HG03139 (cell line): ENCODE results near the gene TAF4B.
"Not testable (repeated sequence)": the region's sequence is repeated elsewhere in the genome, so short reads cannot be mapped to it uniquely, and the experiment has no call there.

Experiments
- ATAC-seq: cut with Tn5 transposase; IDR thresholded peaks from one replicate; pipeline ENCODE4 v1.9.1; 2021; ENCODE audit not compliant: unreplicated experiment

Gene TAF4B

DNA sequence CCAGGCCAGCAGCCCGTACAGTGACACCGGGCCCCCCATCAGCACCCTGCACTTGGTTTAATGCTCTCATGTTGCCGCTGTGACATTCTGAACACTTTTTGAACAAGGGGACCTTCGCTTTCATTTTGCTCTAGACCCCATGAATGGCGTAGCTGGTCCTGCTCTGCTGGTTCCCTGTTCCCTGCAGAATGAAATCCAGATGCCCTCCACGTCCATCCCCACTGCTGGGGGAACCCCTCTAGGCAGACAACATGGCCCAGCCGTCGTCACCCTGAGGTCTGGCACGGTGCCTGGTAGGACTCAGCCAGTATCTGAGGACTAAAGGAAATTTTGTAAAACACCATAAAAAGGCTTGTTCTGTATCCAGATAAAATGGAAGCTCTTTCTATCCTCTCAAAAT lies 193.5 kb downstream of the TAF4B start:
- ATAC-seq: no peak

DNA sequence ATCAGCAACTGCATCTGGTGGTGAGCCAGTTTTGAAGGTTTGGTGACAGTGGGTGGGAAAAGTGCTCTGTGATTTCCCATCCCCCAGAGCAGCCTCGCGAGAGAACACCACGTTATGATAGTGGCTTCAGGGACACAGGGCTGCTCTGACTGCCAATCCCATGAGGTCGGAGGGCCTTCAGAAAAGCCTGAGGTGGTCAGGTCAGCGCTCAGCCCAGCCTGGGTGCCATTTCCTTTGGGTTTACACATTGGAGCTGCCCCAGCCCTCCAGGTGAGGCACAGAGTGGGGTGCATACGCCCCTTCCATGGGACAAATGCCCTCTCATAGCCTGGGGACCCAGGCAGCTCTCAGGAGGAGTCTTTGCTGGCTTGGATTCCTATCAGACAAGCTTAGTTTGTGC lies 195.3 kb downstream of the TAF4B start:
- ATAC-seq: no peak

DNA sequence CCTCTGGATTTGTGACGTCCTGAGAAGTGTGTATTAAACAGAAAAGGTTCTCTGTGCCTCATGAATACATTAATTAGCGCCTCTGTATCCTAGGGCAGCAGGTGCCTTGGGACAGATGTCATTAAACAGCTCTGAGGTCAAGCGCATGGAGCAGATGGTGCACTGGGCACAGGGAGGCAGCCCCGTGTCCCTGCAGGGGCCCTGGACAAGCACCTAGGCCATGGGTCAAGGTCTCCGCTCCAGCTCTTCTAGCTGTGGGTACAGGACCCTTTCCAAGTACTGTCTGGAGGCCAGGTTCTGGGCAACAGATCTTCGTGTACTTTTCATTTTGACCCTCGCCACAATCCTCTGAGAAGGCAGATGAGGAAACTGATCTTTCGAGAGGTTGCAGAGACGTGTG lies 195.7 kb downstream of the TAF4B start:
- no peak for ATAC-seq

DNA sequence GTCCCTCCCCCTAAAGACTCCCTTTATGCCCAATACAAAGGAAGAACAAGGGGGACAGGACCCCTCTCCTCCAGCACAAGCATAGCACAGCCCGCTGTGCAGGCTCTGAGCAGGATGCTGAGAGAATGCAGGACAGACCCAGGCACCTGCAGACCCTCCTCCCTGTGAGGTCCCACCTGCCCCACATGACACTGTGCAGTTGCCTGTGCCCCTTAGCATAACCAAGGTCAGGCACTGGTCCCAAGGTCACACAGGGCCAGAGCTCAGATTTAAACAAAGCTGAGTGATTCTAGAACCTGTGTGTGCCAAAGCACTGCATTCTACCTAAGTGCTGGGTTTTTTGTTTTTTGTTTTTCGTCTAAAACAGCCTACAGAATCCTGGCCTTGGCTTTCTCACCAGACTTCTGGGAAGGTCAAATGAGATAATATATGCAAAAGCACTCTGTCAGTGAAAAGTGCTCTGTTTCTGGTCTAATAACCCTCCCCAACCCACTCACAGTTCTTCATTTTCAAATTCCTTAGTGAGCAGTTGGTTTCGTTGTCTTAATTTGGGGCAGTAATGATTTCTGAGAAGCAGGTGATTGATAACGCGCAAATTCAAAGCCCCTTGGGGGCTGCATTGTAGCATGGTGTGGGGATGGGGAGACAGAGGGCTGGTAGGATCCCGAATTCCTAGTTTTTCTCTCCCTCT lies 196.4 kb downstream of the TAF4B start:
- peak; percentile 71 for ATAC-seq

DNA sequence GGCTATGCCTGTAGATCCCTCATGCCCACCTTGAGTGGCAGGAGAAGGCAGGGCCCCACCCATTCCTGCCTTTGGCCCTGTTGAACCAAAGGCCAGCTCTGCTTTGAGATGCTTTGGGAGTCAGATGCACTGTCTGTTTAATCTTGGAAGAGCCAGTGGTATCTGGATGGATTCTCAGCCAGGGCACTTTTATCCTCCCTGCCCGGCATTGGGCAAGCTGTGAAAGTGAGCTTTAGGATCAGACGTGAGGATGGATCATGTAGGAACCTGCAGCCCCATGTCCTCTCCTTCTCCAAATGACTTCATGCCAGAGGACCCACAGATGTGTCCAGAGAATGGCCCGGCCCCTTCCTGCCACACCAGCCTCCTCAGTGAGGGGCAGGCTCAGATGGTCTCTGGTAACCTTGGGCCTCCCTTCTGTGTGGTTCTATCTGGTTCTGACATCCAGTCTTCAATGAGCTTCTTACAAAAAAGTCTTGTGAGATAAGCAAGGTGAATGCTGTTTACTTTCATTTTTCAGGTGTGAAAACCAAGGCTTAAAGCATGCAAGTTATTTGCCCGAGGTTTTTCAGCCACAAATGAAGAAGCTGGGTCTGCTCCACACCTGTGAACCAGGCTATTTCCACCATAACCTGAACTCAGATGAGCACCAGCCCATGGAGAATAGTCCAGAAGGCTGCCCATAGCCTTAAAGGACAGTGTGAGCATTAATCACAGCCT lies 198.3 kb downstream of the TAF4B start:
- no peak for ATAC-seq

DNA sequence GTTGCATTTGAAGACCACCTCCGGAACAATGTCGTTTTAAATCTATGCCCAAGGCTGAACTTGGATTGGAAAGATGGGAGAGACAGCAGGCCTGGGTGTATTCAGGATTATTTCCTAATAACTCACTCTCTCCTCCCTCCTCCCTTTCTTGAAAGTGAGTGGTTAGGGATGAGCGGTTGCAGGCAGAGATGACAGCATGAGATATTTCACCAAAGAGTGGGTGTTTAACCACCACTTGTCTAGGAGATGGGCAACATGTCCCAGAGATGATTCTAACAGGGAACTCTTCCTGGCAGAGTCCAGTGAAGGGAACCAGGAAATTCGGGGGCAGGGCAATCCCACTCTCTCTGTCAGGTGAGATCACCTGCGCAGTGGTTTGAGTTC lies 198.9 kb downstream of the TAF4B start:
- ATAC-seq: no peak

DNA sequence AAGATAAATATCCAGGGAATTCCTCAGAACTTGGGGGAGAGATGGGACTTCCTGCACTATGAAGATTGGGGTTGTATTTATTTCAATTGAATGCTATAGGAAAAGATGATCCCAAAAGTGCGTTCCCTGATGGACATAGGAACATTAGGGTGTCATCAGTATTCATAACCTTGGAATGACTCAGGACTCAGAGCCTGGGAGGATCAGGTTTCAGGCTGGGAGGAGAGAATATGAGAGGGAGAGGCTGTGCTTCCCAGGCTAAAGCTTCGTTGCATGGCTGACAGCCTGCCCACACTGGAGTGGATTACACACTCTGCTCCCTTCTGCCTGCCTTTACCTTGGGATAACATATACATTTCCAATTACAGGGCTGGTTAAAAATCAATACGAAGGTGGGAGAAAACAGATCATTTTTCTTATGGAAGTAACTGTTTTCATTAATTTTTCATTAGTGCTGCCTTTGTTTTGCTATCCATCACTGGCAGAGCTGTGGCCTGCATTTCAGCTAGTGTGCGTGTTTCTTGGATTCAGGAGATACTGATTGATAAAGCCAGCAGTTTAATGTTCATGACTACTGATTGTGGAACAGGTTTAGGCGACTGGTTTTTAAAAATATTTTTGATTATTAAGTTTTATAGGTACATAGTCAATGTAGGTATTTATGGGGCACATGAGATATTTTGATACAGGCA lies 203.4 kb downstream of the TAF4B start:
- no peak for ATAC-seq

DNA sequence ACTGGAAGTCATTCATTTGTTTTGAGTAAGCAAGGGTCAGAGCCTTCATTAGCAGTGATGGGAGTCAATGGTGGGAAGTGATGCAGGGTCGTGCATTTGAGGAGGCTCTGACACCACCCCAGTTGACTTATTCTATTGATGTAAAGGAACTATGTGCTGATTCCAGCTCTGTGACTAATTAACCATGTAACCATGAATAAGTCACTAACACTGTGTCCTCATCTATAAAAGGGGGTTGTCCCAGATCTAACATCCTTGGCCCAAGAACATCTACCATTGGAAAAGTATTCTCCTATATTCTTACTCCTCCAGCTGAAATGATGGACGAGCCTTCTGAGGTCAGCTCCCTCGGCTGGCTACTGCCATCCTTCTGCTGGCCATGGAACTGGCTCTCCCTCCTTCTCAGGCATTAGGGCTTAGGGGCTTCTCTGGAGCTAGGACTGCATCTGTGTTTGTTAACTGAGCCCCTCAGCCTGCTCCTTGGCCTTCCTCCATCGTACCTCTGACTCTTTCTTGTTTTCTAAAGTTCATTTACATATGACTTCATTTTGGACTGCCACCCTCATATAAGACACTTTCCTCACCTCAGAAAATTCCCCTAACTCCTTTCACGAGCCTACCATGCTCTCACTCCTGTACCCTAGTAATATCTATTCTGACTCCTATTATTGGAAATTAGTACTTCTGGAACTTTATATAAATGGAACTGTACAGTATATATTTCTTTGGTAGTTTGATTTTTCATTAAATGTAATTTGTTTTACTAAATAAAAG lies 206.6 kb downstream of the TAF4B start:
- no peak for ATAC-seq

DNA sequence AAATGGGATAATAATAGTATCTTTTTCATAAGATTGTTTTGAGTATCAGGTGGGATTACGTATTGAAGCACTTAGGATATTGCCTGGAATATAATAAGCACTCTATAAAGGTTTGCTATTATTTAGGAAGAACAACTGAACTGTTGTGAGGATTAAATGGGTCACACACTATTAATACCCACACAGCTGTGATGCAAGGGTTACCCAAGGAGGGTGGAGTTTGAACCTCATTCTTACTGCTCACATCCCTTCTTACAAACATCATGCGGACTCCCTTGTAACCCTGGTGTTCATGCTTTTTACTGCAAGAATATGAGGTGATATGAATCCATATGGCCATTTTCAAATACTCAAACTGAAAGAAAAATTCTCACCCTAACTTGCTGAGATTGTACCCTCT lies 208.6 kb downstream of the TAF4B start:
- no peak for ATAC-seq

DNA sequence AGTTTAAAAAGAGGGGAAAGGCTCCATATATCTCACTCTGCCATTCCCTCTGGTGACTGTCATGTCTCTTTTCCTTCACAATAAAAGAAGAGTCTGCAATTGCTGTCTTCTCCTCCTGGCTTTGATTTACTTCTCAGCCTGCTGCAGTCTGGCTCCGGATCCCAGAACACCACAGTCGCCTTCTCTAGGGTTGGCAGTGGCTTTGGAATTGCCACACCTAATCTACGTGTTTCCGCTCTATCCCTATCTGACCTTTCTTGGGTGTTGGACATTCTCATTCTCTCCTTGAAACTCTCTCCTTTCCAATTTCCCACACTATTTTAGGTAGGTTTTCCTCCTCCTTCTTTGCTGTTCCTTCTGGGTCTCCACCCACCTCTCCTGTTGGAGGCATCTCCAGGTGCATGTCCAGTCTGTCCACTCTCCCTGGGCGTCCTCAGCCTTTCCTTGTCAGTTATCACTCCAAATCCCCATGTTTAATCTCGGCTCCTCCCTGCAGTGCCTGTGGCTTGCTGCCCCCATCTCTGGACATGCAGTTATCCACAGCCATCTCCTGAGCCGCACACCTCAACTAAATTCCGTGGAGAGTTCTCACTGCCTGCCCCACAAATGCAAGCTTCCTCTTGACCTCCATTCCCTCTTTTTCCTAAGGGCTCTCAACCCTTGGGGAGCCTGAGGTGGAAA lies 209.3 kb downstream of the TAF4B start:
- ATAC-seq: no peak

DNA sequence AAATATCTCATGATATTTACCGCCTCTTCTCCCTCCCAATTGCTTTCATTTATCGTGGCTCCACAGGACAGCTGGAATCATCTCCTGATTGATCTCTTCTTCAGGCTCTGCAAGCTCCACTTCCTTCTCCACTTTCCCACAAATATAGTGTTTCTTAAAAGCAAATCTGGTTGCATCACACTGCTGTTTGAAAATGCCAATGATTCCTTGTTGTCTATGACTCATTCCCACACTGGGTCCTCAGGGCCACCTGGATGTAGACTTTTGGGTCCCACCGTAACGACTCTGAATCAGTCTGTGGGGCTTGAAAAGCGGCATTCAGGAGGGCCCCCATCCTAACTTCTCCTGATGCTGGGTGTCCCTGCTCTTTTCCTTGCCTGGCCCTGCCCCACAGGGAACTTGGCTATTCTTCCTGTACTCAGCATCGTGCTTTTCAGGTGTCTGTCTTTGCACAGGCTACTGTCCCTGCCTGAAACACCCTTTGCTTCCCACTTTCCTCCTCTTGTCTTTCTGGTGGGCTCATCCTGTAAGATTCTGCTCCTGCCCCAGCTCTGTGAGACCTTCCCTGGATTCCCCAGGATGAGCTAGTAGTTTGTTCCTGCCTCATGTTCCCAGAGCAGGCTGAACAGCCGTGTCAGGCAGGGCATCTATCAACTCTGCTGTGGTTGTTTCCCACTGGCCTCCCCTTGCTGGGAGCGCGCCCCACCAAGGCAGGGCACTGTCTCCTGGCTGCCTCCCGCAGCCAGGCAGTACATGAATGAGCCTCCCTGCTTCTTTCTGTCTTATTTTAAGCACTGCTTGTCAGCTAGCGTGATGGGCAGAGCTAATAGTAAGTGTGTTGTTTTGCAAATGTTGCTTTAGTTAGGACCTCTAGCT lies 210.2 kb downstream of the TAF4B start:
- ATAC-seq: no peak

DNA sequence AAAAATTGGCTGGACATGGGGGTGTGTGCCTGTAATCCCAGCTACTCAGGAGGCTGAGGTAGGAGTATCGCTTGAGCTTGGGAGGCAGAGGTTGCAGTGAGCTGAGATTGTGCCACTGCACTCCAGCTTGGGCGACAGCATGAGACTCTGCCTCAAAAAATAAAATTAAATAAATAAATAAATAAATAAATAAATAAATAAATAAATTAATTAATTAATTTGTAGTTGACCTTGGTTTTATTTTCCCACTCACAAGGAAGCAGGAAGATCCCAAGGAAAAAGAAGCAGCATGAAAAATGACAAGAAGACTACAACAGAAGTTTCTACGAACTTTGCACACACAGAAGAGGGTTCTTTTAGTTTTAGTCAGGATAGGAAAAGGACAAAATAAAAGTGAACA lies 211.4 kb downstream of the TAF4B start:
- not testable (repeated sequence) for ATAC-seq

DNA sequence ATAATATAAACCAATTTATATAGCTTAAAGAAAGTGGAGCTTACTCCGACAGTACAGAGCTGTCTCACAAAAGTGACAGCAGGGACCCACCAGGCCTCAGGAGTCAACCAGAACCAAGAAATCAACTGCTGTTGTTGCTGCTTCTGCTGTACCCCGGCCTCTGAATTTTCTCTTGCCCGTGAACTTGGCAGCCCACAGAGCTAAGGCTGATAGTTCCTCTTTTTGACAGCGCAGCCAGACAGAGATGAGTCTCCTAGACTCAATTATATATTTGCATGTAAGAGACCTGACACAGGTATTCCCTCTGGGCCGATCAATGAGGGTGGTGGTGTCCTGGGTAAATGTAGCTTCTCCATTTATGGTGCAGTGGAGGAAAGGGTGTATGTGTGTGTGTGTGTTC lies 212.7 kb downstream of the TAF4B start:
- ATAC-seq: peak; percentile 98

DNA sequence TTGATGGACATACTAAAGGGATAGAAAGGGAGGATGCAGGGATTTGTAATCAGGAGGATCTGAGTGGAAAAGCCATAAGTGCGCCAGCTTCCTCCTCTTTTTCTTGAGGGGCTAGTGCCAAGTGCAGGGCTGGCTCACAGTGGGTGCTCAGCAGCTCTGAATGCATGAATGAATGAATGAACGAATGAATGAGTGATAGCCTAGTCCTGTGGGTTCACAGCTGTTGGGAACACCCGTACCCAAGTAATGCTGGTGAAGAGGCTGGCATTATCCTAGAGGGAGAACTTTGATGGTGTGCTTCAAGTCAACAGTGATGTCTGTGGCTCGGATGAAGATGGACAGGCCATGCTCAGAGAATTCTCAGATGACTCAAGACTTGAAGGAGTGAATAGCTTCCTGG lies 213.3 kb downstream of the TAF4B start:
- ATAC-seq: no peak

DNA sequence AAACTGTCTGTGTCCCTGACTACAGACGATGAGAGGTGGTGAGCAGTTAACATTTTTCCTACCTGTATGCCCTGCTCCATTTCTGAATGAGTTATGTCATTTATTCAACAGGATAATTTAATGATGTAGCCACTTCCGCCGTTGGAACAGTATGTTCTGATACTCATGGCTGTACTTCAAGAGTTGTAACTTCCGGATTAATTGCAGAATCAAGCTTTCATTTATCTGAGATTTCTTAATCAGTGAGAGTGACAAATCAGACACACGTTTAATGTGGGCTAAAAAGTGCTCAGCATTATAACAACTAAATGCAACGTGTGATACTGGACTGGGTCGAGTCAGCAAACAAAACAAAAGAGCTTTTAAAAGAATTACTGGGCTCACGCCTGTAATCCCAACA lies 214.4 kb downstream of the TAF4B start:
- no peak for ATAC-seq
